Mucosa of gallbladder (tissue), 1 donor: Measurements from ENCODE around the gene RNU7-1. TPM values are rescaled to one million over a fixed set of nuclear protein-coding genes. Genes with fewer than 3 reads are reported as not detected.

ENCODE experiments used
- DNase-seq: peaks from one replicate; pipeline ENCODE4 v3.0.0-alpha.2; 2020; ENCODE audit warnings: low spot score
- total RNA-seq: library from RNA; stranded (reverse); gene quantifications from one replicate; pipeline ENCODE4 v1.2.1, GENCODE V29; 2021
- donor health status: DM: no; HTN: no; CAD: no.

The RNU7-1 gene
- total RNA-seq, 1 donor from 2014 or later, result not detected

DNA sequence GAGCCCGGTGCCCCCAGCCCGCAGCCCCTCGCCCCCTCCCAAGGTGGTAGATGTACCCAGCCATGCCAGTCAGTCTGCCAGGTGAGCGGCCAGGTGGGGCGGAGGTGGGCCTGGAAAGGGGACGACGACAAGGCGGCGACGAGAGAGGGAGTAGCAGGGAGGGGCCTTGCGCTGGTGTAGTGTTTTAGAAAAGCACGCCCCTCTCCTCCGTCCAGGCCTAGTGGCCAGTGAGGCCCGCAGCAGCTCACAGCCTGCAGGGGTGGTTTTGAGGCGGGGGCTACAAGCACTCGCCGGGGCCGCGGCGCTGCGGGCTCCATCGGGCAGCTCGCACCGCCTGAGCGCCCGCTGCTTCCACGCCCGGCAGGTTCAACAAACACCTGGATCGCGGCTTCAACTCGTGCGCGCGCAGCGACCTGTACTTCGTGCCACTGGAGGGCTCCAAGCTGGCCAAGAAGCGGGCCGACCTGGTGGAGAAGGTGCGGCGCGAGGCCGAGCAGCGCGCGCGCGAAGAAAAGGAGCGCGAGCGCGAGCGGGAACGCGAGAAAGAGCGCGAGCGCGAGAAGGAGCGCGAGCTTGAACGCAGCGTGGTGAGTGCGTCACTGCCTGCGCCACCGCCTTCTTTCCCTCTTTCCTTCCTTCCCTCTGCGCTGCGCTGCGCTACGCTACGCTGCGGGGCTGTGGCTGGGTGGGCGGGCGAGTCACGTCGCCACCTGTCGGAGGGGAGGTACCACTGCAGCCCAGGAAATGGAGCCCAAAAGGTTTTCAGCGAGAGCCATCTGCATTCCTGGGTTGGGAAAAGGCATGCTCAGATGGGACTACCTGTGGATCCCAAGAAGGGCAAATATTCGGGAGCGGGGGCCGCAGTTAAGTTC lies 5.9 kb upstream of the RNU7-1 start:
- peak; percentile 94 for DNase-seq

DNA sequence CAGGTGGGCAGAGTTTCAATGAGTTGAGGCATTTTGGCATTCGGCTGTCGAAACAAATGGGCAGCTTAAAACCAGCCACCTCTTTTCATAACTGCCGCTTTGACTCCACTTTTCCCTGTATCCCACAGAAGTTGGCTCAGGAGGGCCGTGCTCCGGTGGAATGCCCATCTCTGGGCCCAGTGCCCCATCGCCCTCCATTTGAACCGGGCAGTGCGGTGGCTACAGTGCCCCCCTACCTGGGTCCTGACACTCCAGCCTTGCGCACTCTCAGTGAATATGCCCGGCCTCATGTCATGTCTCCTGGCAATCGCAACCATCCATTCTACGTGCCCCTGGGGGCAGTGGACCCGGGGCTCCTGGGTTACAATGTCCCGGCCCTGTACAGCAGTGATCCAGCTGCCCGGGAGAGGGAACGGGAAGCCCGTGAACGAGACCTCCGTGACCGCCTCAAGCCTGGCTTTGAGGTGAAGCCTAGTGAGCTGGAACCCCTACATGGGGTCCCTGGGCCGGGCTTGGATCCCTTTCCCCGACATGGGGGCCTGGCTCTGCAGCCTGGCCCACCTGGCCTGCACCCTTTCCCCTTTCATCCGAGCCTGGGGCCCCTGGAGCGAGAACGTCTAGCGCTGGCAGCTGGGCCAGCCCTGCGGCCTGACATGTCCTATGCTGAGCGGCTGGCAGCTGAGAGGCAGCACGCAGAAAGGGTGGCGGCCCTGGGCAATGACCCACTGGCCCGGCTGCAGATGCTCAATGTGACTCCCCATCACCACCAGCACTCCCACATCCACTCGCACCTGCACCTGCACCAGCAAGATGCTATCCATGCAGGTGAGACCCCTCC lies 5.0 kb upstream of the RNU7-1 start:
- DNase-seq, result no peak

DNA sequence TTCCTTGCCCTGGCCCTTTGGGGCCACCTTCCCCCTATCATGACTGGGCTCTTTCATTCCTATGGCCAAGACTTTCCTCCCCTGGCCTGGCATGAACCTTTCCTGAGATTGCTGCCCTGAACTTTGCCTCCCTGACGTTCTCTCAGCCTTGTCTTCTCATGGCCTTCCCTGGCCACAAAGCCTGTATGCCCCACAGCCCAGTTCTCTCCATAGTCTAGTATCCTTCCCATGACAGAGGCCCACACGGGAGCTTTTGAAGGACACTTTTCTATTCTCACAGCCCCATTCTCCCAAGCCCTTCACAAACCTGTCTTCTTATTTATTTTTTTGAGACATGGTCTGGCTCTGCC lies 4.5 kb upstream of the RNU7-1 start:
- no peak for DNase-seq

DNA sequence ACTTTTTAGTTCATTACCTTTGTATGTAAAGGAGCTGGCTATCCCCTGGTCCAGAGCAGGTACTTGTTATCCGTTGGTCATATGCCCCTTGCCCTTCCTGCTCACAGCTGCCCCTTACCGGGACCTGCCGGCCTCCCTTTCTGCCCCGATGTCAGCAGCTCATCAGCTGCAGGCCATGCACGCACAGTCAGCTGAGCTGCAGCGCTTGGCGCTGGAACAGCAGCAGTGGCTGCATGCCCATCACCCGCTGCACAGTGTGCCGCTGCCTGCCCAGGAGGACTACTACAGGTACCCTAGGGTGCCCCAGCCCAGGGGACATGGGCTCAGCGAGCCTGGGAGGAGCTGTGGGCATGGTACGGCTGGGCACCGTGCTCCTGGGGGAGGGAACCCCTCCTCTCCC lies 2.3 kb upstream of the RNU7-1 start:
- no peak for DNase-seq

DNA sequence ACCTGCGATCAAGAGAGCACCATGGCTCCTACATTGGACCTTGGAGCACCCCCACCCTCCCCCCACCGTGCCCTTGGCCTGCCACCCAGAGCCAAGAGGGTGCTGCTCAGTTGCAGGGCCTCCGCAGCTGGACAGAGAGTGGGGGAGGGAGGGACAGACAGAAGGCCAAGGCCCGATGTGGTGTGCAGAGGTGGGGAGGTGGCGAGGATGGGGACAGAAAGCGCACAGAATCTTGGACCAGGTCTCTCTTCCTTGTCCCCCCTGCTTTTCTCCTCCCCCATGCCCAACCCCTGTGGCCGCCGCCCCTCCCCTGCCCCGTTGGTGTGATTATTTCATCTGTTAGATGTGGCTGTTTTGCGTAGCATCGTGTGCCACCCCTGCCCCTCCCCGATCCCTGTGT lies 1.8 kb upstream of the RNU7-1 start:
- no peak for DNase-seq

DNA sequence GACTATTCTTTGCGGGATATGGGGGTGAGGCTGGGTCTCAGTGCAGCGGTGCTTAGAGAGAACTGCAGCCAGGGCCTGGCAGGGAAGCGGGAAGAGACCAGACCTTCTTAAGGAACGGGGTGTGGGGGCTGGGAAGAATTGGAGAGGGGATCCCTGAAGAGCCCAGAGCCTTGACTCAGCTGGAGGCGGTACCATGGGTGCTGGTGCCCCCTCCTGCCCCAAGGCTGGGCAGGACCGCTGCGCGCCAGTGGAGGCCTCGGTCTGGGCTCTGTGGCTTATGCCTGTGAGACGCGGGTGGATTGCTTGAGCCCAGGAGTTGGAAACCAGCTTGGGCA lies 1.3 kb upstream of the RNU7-1 start:
- DNase-seq, result no peak

DNA sequence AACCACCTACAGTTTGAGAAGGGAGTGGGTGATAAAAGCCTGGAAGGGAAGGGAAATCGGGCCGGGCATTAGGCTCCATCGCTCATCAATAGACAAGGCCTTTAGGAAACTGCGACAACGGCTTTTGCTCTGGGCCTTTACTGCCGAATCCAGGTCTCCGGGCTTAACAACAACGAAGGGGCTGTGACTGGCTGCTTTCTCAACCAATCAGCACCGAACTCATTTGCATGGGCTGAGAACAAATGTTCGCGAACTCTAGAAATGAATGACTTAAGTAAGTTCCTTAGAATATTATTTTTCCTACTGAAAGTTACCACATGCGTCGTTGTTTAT lies 261 bp upstream of the RNU7-1 start:
- DNase-seq, result peak; percentile 86

DNA sequence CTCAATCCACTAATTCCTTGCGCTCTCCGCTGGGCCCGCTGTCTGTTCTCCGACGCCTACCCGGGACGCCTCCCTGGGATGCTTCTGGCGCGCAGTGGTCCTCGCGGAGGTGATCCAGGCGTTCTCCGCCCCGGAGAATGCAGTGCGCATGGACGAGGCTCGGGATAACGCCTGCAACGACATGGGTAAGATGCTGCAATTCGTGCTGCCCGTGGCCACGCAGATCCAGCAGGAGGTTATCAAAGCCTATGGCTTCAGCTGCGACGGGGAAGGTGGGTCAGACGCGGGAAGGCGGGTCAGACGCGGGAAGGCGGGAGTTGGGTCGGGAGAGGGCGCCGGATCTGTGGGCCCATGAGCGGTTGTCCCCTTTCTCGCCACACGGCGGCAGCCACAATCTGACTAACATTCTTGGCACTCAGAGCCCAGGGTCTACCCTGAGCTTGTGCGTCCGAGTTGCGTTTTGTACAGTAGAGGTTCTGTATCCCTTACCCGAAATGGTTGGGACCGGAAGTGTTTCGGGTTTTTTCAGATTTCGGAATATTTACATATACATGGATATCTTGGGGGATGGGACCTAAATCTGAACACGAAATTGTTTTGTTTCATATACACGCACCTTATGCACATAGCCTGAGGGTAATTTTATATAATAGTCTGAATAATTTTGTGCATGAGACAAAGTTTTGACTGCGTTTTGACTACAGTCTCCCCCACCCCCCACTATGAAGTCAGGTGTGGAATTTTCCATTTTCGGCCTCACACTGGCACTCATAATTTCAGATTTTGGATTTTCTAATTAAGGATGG lies 968 bp downstream of the RNU7-1 start:
- DNase-seq, result peak; percentile 94

DNA sequence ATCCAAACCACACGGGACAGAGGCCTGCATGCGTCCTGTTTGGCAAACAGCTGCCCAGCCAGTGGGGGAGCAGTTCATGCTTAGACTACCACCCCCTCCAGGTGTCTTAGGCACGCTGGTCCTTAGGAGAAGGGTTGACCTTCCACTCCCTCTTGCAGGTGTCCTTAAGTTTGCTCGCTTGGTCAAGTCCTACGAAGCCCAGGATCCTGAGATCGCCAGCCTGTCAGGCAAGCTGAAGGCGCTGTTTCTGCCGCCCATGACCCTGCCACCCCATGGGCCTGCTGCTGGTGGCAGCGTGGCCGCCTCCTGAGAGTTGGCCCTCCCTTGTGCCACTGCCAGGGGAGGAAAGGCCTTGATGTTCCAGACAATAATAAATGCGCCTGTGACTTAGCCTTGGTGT lies 2.0 kb downstream of the RNU7-1 start:
- no peak for DNase-seq

DNA sequence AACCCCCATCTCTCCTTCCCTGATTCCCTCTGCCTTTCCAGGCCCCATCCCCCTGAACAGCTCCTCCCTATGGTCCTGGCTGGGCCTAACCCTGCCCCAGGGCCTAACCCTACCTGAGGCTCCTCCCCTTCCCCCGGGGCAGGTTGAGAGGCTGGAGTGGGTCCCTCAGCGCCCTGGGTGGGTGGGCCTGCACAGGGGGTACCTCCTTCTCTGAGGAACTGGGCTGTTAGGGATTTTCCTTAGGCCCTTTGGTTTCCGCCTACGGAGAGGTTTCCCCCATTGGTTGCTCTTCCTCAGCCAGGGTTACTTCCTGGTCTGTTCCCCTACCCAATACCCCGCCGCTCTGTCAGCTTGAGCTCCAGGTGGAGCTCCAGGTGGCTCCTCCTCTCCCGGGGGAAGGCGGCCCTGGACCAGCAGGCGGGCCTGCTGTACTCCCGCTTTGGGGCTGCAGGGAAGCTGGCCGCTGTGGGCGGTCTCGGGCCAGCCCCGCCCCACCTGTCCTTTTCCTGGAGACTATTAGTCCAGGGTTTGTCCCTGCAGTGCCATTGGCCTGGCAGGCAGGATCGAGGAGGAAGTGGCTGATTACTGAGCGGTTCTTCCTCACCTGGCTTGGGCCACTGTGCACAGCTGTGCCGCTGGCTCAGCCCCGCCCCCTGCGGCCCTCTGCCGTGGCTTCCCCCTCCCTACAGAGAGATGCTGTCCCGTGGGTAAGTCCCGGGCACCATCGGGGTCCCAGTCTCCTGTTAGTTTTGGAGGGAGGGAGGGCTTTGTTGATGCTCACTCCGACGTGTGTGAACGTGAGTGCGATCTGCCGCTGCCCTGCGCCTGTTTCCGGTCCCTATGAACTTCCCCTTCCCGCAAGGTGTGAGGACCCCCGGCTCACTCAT lies 2.7 kb downstream of the RNU7-1 start:
- peak; percentile 92 for DNase-seq

DNA sequence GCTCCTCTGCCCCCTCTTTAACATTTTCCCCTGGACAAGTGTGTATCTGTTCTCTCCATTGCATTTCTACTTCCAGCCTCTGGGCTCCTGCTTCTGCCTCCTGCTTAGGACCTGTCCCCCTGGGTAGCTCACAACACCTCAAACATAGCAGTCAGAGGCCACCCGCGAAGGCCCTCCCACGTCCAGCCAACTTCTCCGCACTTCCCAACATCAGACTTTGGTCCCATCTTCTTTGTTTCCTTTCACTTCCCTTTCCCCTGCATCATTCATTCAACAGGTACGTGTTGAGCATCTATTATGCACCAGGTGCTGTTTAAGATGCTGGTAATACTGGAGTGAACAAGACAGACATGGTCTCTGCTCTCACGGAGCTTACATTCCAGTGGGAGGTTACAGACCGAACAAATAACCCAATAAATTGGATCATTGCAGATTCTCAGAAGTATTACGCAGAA lies 3.3 kb downstream of the RNU7-1 start:
- no peak for DNase-seq

DNA sequence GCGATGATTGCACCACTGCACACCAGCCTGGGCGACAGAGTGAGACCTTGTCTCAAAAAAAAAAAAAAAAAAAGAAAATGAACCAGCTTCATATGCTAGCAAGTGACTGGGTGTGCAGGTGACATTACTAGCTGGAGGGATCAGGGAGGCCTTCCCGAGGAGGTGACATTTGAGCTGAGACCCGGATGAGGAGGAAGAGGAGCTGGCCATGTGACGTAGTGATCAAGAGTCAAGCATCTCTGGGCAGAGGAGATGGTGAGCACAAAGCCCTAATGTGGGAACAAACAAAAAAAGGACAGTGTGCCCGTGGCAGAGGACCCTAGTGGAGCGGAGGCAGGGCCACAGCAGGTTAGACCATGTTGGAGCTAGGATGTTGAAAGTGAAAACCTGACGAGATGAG lies 4.0 kb downstream of the RNU7-1 start:
- no peak for DNase-seq

DNA sequence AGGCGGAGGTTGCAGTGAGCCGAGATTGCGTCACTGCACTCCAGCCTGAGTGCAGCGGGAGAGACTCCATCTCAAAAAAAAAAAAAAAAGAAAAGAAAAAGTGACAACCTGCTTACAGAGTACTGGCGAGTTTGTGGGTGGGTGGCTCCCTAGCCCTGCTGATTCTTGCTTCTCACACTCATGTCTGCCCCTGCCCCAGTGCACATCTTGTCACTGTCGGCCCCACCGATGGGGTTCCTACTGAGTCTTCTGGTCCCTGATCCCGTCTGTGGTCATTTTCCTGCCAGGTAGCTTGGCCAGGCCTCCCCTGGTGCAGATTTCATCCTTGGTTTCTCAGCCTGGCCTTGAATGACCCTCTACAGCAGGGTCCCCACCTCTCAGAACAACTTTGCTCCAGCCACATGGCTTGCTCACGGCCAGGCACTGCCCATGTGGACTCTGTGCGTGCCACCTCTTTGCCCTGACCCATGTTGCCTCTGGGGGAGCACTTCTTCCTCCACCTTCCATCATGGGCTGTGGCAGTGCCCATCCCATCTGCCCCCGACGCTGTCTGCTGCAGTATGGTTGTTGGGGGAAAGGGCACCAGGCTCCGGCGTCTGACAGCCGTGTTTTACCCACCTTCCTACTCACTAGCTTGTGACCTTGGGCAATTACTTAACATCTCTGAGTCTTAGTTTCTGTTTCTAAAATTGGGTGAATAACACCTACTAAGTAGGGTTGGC lies 5.4 kb downstream of the RNU7-1 start:
- DNase-seq, result no peak

DNA sequence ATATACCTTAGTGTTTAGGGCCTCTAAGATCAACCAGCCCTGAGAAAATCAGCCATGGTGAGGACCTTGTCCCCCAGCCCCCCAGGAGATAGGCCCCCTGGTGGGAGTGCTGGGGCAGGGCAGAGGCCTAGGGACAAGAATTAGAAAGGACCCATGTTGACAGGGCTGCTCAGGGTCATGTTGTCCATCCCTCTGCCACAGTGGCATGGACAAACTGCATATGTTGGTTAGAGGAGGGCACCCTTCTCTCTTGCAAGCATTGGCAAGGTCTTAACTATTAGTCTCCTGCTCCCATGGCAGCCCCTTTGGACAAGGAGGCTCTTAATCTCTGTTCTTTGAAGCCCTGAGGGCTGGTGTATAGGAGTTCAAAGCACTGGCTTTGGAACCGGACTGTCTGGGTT lies 6.8 kb downstream of the RNU7-1 start:
- DNase-seq, result no peak

DNA sequence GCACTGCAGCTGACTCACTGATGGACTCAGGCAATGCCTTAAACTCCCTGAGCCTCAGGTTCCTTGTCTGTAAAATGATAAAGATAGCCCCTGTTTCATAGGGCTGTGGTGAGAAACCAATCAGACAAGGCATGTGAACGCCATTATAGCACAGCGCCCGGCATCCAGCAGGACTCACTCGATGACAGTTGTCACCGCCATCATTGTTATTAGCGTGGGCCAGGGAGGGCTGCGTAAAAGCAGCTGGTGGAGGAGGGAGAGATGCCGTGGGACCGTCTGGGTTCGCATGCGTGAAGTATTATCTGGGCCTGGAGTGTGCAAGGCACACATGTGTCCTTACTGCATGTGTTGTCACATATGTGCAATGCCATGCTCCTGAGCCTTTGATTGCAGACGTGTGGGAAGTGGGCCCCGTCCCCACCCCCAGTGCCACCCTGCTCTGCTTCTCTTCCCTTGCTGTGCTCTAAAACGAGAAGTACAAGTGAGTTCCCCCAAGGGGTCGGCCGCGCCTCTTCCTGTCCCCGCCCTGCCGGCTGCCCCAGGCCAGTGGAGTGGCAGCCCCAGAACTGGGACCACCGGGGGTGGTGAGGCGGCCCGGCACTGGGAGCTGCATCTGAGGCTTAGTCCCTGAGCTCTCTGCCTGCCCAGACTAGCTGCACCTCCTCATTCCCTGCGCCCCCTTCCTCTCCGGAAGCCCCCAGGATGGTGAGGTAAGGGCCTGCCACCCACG lies 7.4 kb downstream of the RNU7-1 start, which contains the start of gene PTPN6:
TSS of gene PTPN6 (plus strand) at position 546 of the 730 bp plus-strand sequence. CDS start at position 703, 157 bp downstream.
- no peak for DNase-seq

DNA sequence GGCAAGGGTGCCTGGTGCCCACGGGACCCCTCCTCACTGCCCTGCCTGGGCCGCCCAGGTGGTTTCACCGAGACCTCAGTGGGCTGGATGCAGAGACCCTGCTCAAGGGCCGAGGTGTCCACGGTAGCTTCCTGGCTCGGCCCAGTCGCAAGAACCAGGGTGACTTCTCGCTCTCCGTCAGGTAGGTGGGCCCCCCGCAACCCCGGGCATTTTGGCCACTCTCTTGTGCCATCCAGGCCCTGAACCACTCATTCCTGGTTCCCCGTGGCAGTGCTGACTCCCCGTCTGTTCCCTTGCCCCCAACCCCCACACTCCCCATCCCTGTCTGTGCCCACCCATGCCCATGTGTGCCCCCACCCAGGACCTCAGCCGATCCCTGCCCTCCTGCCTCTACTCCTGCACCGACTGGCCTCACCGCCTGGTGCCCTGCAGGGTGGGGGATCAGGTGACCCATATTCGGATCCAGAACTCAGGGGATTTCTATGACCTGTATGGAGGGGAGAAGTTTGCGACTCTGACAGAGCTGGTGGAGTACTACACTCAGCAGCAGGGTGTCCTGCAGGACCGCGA lies 8.0 kb downstream of the RNU7-1 start:
- DNase-seq, result no peak

DNA sequence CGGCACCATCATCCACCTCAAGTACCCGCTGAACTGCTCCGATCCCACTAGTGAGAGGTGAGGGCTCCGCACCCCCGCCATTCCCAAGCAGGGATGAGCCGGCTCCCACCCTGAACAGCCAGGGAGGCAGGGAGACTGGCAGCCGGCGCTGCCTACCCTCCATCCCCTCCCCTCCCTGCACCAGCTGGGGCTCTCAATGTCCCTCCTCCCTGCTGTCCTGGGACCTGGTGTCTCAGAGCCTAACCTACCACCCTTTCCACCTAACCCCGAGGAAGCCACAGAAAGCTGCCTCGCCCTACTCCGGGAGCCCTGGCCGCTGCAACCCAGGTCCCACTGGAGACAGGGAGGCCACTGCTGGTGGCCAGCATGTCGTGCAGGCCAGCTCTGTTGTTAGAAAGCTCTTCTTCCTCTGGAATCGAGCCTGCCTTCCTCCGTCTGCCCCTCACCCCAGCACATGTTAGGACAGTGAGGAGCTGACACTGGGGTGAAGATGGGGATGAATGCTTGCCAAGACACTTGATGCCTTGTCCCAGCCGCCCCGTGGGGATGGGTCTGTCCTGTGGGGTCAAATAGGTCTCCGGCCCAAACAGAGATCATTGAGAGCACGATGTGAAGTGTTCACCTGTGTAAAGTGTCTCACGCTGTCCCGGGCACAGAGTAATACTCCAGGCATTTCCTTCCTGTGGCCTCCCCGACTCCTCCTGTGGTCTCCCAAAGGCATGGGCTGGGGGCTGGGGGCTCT lies 8.7 kb downstream of the RNU7-1 start:
- DNase-seq, result no peak

DNA sequence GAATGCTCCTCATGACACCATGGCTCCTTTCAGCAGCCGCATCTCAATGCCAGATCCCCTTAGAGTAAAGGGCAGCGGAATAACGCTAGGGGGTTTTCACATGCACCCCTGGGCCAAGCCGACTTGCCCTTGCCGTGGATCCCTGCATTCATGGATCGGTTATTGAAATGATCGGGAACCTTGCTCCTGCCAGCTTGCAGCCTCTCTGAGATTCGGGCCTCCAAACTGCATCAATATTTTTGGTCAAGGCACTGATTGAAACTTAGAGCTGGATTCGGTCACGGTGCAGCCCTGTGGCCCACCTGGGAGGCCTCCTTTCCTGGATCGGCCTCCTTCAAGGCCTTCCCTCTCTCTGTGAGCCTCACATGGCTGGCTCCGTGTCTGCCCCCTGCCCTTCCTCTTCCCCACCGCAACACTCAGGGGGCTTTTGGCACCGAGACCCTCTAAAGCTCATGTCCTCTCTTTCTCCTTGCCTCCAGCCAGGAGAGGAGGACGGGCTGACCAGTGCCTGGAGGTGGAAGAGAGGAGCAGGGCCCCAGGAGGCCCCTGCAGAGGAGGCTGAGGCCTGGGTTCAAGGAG lies 9.3 kb downstream of the RNU7-1 start:
- DNase-seq, result no peak
